H1 (cell line): Measurements from ENCODE around the gene ETV5. TPM values are rescaled to one million over a fixed set of nuclear protein-coding genes. Genes with fewer than 3 reads are reported as not detected.

Experiments
- CTCF ChIA-PET: fragments of 300-600 bp; sonication (Branson Sonifier 250); formaldehyde crosslinking; loops from one replicate; lab custom pipeline; 2021; ENCODE audit not compliant: partially characterized antibody; lab: Charles Lee
- POLR2A ChIA-PET: fragments of 300-600 bp; sonication (Branson Sonifier 250); formaldehyde crosslinking; loops from one replicate; lab custom pipeline; 2021; ENCODE audit warnings: inconsistent platforms; ENCODE audit not compliant: partially characterized antibody; lab: Charles Lee
- DNase-seq, 2 experiments: peaks; one replicate each; pipeline versions ENCODE4 v3.0.0 to v3.0.0-alpha.2; 2010 to 2022; ENCODE audit warnings: low spot score in 2 of 2, low read depth in 1 of 2, mixed read lengths in 1 of 2
- FAIRE-seq: peaks from 2 replicates; lab custom pipeline; 2011; peaks lifted over from hg19 to GRCh38; lab: Jason Lieb, UNC
- H2AFZ ChIP-seq: 2 replicates; pipeline ENCODE4 v1.8.1; 2012; ENCODE audit warnings: low read length, inconsistent platforms
- H2AK5ac ChIP-seq: 2 replicates; pipeline ENCODE4 v1.6.1; 2013; ENCODE audit warnings: low read depth, low read length
- H2BK120ac ChIP-seq: replicated peaks from 2 replicates; pipeline ENCODE3; 2013; ENCODE audit warnings: low read depth, low read length, inconsistent platforms
- H2BK12ac ChIP-seq: 2 replicates; pipeline ENCODE4 v1.6.1; 2013; ENCODE audit warnings: low read depth, low read length
- H2BK15ac ChIP-seq: 2 replicates; pipeline ENCODE4 v1.6.1; 2013; ENCODE audit warnings: low read length
- H2BK20ac ChIP-seq: 2 replicates; pipeline ENCODE4 v1.6.1; 2013; ENCODE audit warnings: low read length
- H2BK5ac ChIP-seq: 2 replicates; pipeline ENCODE4 v1.6.1; 2013; ENCODE audit warnings: low read depth, low read length
- H3K14ac ChIP-seq: 2 replicates; pipeline ENCODE4 v1.6.1; 2013; ENCODE audit warnings: inconsistent platforms; ENCODE audit not compliant: insufficient read length
- H3K18ac ChIP-seq: 2 replicates; pipeline ENCODE4 v1.6.1; 2013; ENCODE audit warnings: low read length; ENCODE audit errors: extremely low read depth
- H3K23ac ChIP-seq: 2 replicates; pipeline ENCODE4 v1.6.1; 2013; ENCODE audit warnings: inconsistent platforms; ENCODE audit not compliant: insufficient read length
- H3K23me2 ChIP-seq: 2 replicates; pipeline ENCODE4 v1.6.1; 2013; ENCODE audit warnings: low read depth, low read length
- H3K27ac ChIP-seq: 2 replicates; pipeline ENCODE4 v1.6.1; 2011; ENCODE audit warnings: low read depth, low read length, inconsistent platforms
- H3K27me3 ChIP-seq, 4 experiments: replicated peaks in 1 of 4; 1 replicate in 1 of 4; 2 replicates in 3 of 4; pipeline versions ENCODE4 v1.6.1 to v1.8.1; 2011 to 2013; ENCODE audit warnings: low read length in 3 of 4, mild to moderate bottlenecking in 3 of 4, inconsistent platforms in 2 of 4, mixed read lengths in 2 of 4, moderate library complexity in 1 of 4; ENCODE audit not compliant: control insufficient read depth in 3 of 4, insufficient read depth in 3 of 4; ENCODE audit errors: extremely low read depth in 1 of 4
- H3K36me3 ChIP-seq, 4 experiments: 2 replicates each; pipeline versions ENCODE4 v1.6.1 to v1.8.1; 2011 to 2013; ENCODE audit warnings: mild to moderate bottlenecking in 4 of 4, low read length in 3 of 4, moderate library complexity in 2 of 4, control low read depth in 1 of 4, inconsistent platforms in 1 of 4; ENCODE audit not compliant: insufficient read depth in 4 of 4, control insufficient read depth in 2 of 4
- H3K4ac ChIP-seq: replicated peaks from 2 replicates; pipeline ENCODE3; 2013; ENCODE audit warnings: low read length, low read depth, mixed read lengths, inconsistent platforms; ENCODE audit not compliant: insufficient read length
- H3K4me1 ChIP-seq, 4 experiments: replicated peaks in 1 of 4; 1 replicate in 1 of 4; 2 replicates in 3 of 4; pipeline versions ENCODE4 v1.6.1 to v1.8.1; 2011 to 2013; ENCODE audit warnings: low read length in 3 of 4, inconsistent platforms in 2 of 4, mixed read lengths in 1 of 4; ENCODE audit not compliant: insufficient read depth in 4 of 4, control insufficient read depth in 3 of 4
- H3K4me2 ChIP-seq, 2 experiments: 2 replicates each; pipeline versions ENCODE4 v1.6.1 to v1.8.1; 2011 to 2013; ENCODE audit warnings: low read depth in 2 of 2, low read length in 2 of 2, control low read depth in 1 of 2, inconsistent platforms in 1 of 2, mild to moderate bottlenecking in 1 of 2; ENCODE audit not compliant: insufficient read depth in 1 of 2
- H3K4me3 ChIP-seq, 4 experiments: fragments of 200-600, 300-600 bp in 1 of 4; sonication (generic), shearing (Covaris generic), sonication (Bioruptor Twin) in 1 of 4; 2 replicates each; pipeline versions ENCODE4 v1.5.1 to v1.8.1; 2011 to 2016; ENCODE audit warnings: low read length in 4 of 4, low read depth in 3 of 4, control low read depth in 2 of 4, inconsistent platforms in 2 of 4, mild to moderate bottlenecking in 2 of 4, mixed read lengths in 1 of 4, moderate library complexity in 1 of 4; ENCODE audit not compliant: insufficient read depth in 2 of 4; ENCODE audit errors: extremely low read depth in 1 of 4
- H3K56ac ChIP-seq: replicated peaks from 2 replicates; pipeline ENCODE3; 2013; ENCODE audit warnings: low read depth, mild to moderate bottlenecking, mixed read lengths, low read length, inconsistent platforms; ENCODE audit not compliant: insufficient read length
- H3K79me1 ChIP-seq: 2 replicates; pipeline ENCODE4 v1.6.1; 2013; ENCODE audit warnings: low read depth, low read length, control low read depth
- H3K79me2 ChIP-seq, 2 experiments: 2 replicates each; pipeline versions ENCODE4 v1.6.1 to v1.8.1; 2012 to 2013; ENCODE audit warnings: low read length in 2 of 2, mild to moderate bottlenecking in 2 of 2, inconsistent platforms in 1 of 2; ENCODE audit not compliant: insufficient read depth in 2 of 2, control insufficient read depth in 1 of 2
- H3K9ac ChIP-seq, 4 experiments: replicated peaks in 1 of 4; 1 replicate in 1 of 4; 2 replicates in 3 of 4; pipeline versions ENCODE4 v1.6.1 to v1.8.1; 2011 to 2013; ENCODE audit warnings: low read depth in 3 of 4, low read length in 3 of 4, control low read depth in 2 of 4, mild to moderate bottlenecking in 2 of 4, moderate library complexity in 2 of 4, inconsistent platforms in 1 of 4; ENCODE audit errors: extremely low read depth in 1 of 4
- H3K9me3 ChIP-seq, 2 experiments: 2 replicates each; pipeline versions ENCODE4 v1.6.1 to v1.8.1; 2012 to 2013; ENCODE audit warnings: mild to moderate bottlenecking in 2 of 2, moderate library complexity in 2 of 2, control low read depth in 1 of 2, inconsistent platforms in 1 of 2, low read depth in 1 of 2, low read length in 1 of 2, mixed read lengths in 1 of 2; ENCODE audit not compliant: insufficient read depth in 2 of 2
- H4K20me1 ChIP-seq, 2 experiments: replicated peaks in 1 of 2; 2 replicates each; pipeline versions ENCODE3 to v1.8.1; 2011 to 2013; ENCODE audit warnings: inconsistent platforms in 2 of 2, low read length in 2 of 2, mild to moderate bottlenecking in 1 of 2; ENCODE audit not compliant: insufficient read depth in 2 of 2, control insufficient read depth in 1 of 2
- H4K5ac ChIP-seq: 2 replicates; pipeline ENCODE4 v1.6.1; 2013; ENCODE audit warnings: low read length, low read depth, mixed read lengths, inconsistent platforms; ENCODE audit not compliant: insufficient read length
- H4K8ac ChIP-seq: 2 replicates; pipeline ENCODE4 v1.8.0; 2013; ENCODE audit warnings: mild to moderate bottlenecking, moderate library complexity, low read length, inconsistent platforms; ENCODE audit not compliant: insufficient read depth; ENCODE audit errors: extremely low read depth
- H4K91ac ChIP-seq: replicated peaks from 2 replicates; pipeline ENCODE3; 2013; ENCODE audit warnings: low read length, mixed read lengths, inconsistent platforms; ENCODE audit not compliant: insufficient read length
- ATF2 ChIP-seq: IDR thresholded peaks from 2 replicates; pipeline ENCODE4 v1.6.1; 2012; ENCODE audit warnings: low read length, inconsistent platforms
- BACH1 ChIP-seq: IDR thresholded peaks from 2 replicates; pipeline ENCODE4 v1.6.1; 2012; ENCODE audit warnings: low read length, improper control_type of control experiment
- WGBS, 2 experiments: shearing (Covaris generic) in 1 of 2; methylation state at CpG; one replicate each; pipeline versions ENCODE4 v1.1.6 to v1.1.7; 2013 to 2015; ENCODE audit warnings: low lambda C conversion rate in 2 of 2, mixed read lengths in 2 of 2, inconsistent platforms in 1 of 2, low coverage in 1 of 2, missing lambda C conversion rate in 1 of 2; ENCODE audit not compliant: insufficient replicate concordance in 2 of 2, insufficient coverage in 1 of 2, insufficient read length in 1 of 2; ENCODE audit errors: extremely low coverage in 1 of 2, missing lambda C conversion rate in 1 of 2; 5-methylcytosine and 5-hydroxymethylcytosine counted together
- polyA plus RNA-seq, 7 experiments: library from polyadenylated mRNA; depleted of rRNA in 3 of 7; stranded (reverse) in 5 of 7; unstranded in 2 of 7; fragments of >200 nt in 5 of 7; fragments of 200-250 nt in 2 of 7; gene quantifications; 1 replicate in 5 of 7; 2 replicates in 1 of 7; 4 replicates in 1 of 7; pipeline versions ENCODE4 v1.2.1 to v1.2.3, GENCODE V29; 2011 to 2013; ENCODE audit warnings: missing spikeins in 2 of 7, mixed read lengths in 2 of 7
- total RNA-seq: library from RNA; stranded (reverse); fragmentation: NEBNext Ultra II Directional; extraction: Animal tissue kit (Norgen Biotek cat#: 25700); gene quantifications from 2 replicates; pipeline ENCODE4 v1.2.1, GENCODE V29; 2021
- TF ChIP-seq, protein P1 (sequence below): IDR thresholded peaks from 2 replicates; pipeline ENCODE4 v1.6.1; 2011; ENCODE audit warnings: low read length, improper control_type of control experiment

Gene ETV5
- total and polyA plus RNA-seq, 2 of the 8 experiments (the other 6 are each of a cell fraction or from before 2014, with no cell fraction given): 13.1 to 36.9 TPM

DNA sequence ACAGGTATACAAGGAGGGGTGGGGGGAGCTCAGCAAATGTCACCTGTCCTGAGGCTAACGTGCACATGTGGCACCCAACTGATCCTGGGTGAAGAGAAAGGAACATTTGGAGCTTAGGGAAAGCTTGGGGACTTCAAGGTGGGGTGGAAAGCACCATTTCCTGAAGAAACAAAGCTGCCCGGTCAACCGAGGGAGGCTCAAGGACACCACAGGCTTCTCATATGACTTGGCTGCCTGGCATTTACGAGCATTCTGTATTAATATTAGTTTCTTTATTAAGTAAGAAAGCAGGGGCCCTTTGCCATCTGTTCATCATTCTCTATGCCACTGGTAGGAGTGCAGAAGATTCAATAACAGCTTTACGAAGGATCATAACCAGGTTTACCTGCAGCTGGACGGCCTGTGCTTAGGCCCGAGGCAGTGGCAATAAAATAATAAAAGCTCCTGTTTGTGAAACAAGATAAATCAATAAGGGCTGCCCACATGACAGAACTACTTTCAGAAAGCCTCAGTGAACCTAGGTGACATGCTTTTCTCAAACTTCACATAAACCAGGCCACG lies 54.0 kb downstream of the ETV5 start:
- no peak overlapping the region for H2BK15ac ChIP-seq
- no peaks in the 10 kb centered on the region for H3K9me3 ChIP-seq
- H3K4me1 ChIP-seq: peaks cover 2 to 11% (median 6%) of the 10 kb centered on the region in 4 experiments; a peak in 6 of 7 replicates
- no peak overlapping the region for H3K9ac ChIP-seq
- no peak for DNase-seq
- H3K18ac ChIP-seq: no peak overlapping the region
- H2AFZ ChIP-seq: no peak overlapping the region
- no peak overlapping the region for H3K56ac ChIP-seq
- H3K27me3 ChIP-seq: no peaks in the 10 kb centered on the region
- H3K4ac ChIP-seq: no peak overlapping the region
- H3K23me2 ChIP-seq: no peaks in the 10 kb centered on the region
- FAIRE-seq: no peak
- WGBS, 2 experiments: 91% methylated on average over 8 of the region's 8 CpGs; no CpG with 5 or more reads in 1 of the 2 experiments
- TF ChIP-seq, protein P1, sequence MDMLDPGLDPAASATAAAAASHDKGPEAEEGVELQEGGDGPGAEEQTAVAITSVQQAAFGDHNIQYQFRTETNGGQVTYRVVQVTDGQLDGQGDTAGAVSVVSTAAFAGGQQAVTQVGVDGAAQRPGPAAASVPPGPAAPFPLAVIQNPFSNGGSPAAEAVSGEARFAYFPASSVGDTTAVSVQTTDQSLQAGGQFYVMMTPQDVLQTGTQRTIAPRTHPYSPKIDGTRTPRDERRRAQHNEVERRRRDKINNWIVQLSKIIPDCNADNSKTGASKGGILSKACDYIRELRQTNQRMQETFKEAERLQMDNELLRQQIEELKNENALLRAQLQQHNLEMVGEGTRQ: no peak
- no peak for TF ChIP-seq ATF2
- TF ChIP-seq BACH1: no peak
- peaks cover 0 to 18% (median under 1%) of the 10 kb centered on the region in 4 experiments; a peak in 2 of 8 replicates for H3K36me3 ChIP-seq
- CTCF ChIA-PET: interaction anchor here (0.7 to 1.8 kb wide), 6 partner anchors 8 to 205 kb away, joined by 3 to 6 read pairs (median 4); no protein-coding TSS in a partner anchor
- no peak overlapping the region for H3K23ac ChIP-seq
- H2AK5ac ChIP-seq: no peak overlapping the region
- H2BK20ac ChIP-seq: no peak overlapping the region
- H2BK120ac ChIP-seq: no peak overlapping the region
- no peaks in the 10 kb centered on the region for H4K20me1 ChIP-seq
- POLR2A ChIA-PET: interaction anchor here (0.7 to 1.3 kb wide), 4 partner anchors 29 to 140 kb away, joined by 3 to 4 read pairs (median 3); no protein-coding TSS in a partner anchor
- no peak overlapping the region for H4K8ac ChIP-seq
- no peak overlapping the region for H3K27ac ChIP-seq
- no peak overlapping the region for H4K91ac ChIP-seq
- no peak overlapping the region for H4K5ac ChIP-seq
- no peak overlapping the region for H3K4me3 ChIP-seq
- no peak overlapping the region for H3K4me2 ChIP-seq
- no peak overlapping the region for H2BK12ac ChIP-seq
- no peaks in the 10 kb centered on the region for H3K79me2 ChIP-seq
- H2BK5ac ChIP-seq: no peak overlapping the region
- no peak overlapping the region for H3K14ac ChIP-seq
- no peaks in the 10 kb centered on the region for H3K79me1 ChIP-seq
